Activated CD4-positive, alpha-beta T cell treated with anti-CD3 and anti-CD28 coated beads, Interleukin-2, amount 10 ng/mL, durations not matched to agents 24 days and 14 days (primary cell): ENCODE measurements around the gene TAF4. TPM values are rescaled to one million over a fixed set of nuclear protein-coding genes. Genes with fewer than 3 reads are reported as not detected.

ENCODE experiments used
- DNase-seq: peaks from one replicate; pipeline ENCODE4 v3.0.0; 2022
- H3K27ac Mint-ChIP-seq: one replicate; pipeline ENCODE4 v1.8.0; 2022; ENCODE audit warnings: mild to moderate bottlenecking, mixed read lengths
- H3K27me3 Mint-ChIP-seq: one replicate; pipeline ENCODE4 v1.8.0; 2022; ENCODE audit warnings: mixed read lengths
- H3K36me3 Mint-ChIP-seq: one replicate; pipeline ENCODE4 v1.8.0; 2022; ENCODE audit warnings: low read depth, mild to moderate bottlenecking, mixed read lengths
- H3K4me1 Mint-ChIP-seq: one replicate; pipeline ENCODE4 v1.8.0; 2021; ENCODE audit warnings: mixed read lengths
- H3K4me3 Mint-ChIP-seq: one replicate; pipeline ENCODE4 v1.8.0; 2022; ENCODE audit warnings: mild to moderate bottlenecking, moderate library complexity, mixed read lengths
- H3K9me3 Mint-ChIP-seq: one replicate; pipeline ENCODE4 v1.8.0; 2021; ENCODE audit warnings: mixed read lengths
- intact Hi-C: fragments of 100-400 bp; cut with micrococcal nuclease; formaldehyde crosslinking; loops from one replicate; pipeline ENCODE4 v1.15.1; 2023
- total RNA-seq: library from RNA; stranded (reverse); gene quantifications from 2 replicates; pipeline ENCODE4 v1.2.3, GENCODE V29; 2022

TAF4 gene
- total RNA-seq, 1 donor from 2014 or later = 25.6 TPM

GRCh38 chr20:62031462-62032092, 34.1 kb downstream of the TAF4 start:
- Mint-ChIP-seq H3K27ac (peak overlapping the region; percentile 78), H3K27me3 (no peaks in the 10 kb centered on the region), H3K36me3 (peaks cover 2% of the 10 kb centered on the region), H3K4me1 (peaks cover 27% of the 10 kb centered on the region), H3K4me3 (peak overlapping the region; percentile 34), H3K9me3 (no peaks in the 10 kb centered on the region)
- intact Hi-C loops = no loop called here
- no peak for DNase-seq

GRCh38 chr20:62030834-62031434, 34.7 kb downstream of the TAF4 start:
- DNase-seq = peak; percentile 79
- Mint-ChIP-seq H3K9me3 (no peaks in the 10 kb centered on the region), H3K27me3 (no peaks in the 10 kb centered on the region), H3K4me1 (peaks cover 31% of the 10 kb centered on the region), H3K4me3 (peak overlapping the region; percentile 34), H3K27ac (peak overlapping the region; percentile 78), H3K36me3 (peaks cover 2% of the 10 kb centered on the region)
- intact Hi-C loops = no loop called here

GRCh38 chr20:62030357-62030756, 35.3 kb downstream of the TAF4 start:
- Mint-ChIP-seq H3K27me3 (no peaks in the 10 kb centered on the region), H3K36me3 (peaks cover 2% of the 10 kb centered on the region), H3K4me1 (peaks cover 36% of the 10 kb centered on the region), H3K27ac (peak overlapping the region; percentile 78), H3K9me3 (no peaks in the 10 kb centered on the region), H3K4me3 (peak overlapping the region; percentile 34)
- intact Hi-C loops = no loop called here
- no peak for DNase-seq

- H3K27me3 Mint-ChIP-seq = no peaks in the 10 kb centered on the region
- DNase-seq = no peak
- no peaks in the 10 kb centered on the region for H3K9me3 Mint-ChIP-seq
- H3K4me1 Mint-ChIP-seq = peaks cover 36% of the 10 kb centered on the region
- no peak overlapping the region for H3K27ac Mint-ChIP-seq
- intact Hi-C loops = no loop called here
- peaks cover 2% of the 10 kb centered on the region for H3K36me3 Mint-ChIP-seq
- no peak overlapping the region for H3K4me3 Mint-ChIP-seq
Measured at GRCh38 chr20:62029949-62030348, 35.7 kb downstream of the TAF4 start.

- Mint-ChIP-seq H3K27me3 (no peaks in the 10 kb centered on the region), H3K27ac (no peak overlapping the region), H3K9me3 (no peaks in the 10 kb centered on the region), H3K4me1 (peaks cover 36% of the 10 kb centered on the region), H3K36me3 (peaks cover 2% of the 10 kb centered on the region), H3K4me3 (no peak overlapping the region)
- intact Hi-C loops = no loop called here
- DNase-seq = no peak
Measured at GRCh38 chr20:62029296-62029695, 36.4 kb downstream of the TAF4 start.

GRCh38 chr20:62028384-62028783, 37.3 kb downstream of the TAF4 start:
- no peak for DNase-seq
- Mint-ChIP-seq H3K27ac (no peak overlapping the region), H3K27me3 (no peaks in the 10 kb centered on the region), H3K4me1 (peaks cover 36% of the 10 kb centered on the region), H3K4me3 (no peak overlapping the region), H3K36me3 (peaks cover 2% of the 10 kb centered on the region), H3K9me3 (no peaks in the 10 kb centered on the region)
- intact Hi-C loops = no loop called here

- Mint-ChIP-seq H3K27me3 (no peaks in the 10 kb centered on the region), H3K27ac (no peak overlapping the region), H3K36me3 (peaks cover 2% of the 10 kb centered on the region), H3K4me3 (no peak overlapping the region), H3K4me1 (peaks cover 35% of the 10 kb centered on the region), H3K9me3 (no peaks in the 10 kb centered on the region)
- intact Hi-C loops = no loop called here
- DNase-seq = no peak
Measured at GRCh38 chr20:62027698-62028321, 37.9 kb downstream of the TAF4 start.

- no peaks in the 10 kb centered on the region for H3K9me3 Mint-ChIP-seq
- H3K36me3 Mint-ChIP-seq = peaks cover 2% of the 10 kb centered on the region
- no peaks in the 10 kb centered on the region for H3K27me3 Mint-ChIP-seq
- H3K4me1 Mint-ChIP-seq = peaks cover 29% of the 10 kb centered on the region
- no peak overlapping the region for H3K27ac Mint-ChIP-seq
- intact Hi-C loops = no loop called here
- no peak overlapping the region for H3K4me3 Mint-ChIP-seq
- no peak for DNase-seq
Measured at GRCh38 chr20:62027116-62027515, 38.6 kb downstream of the TAF4 start.

- H3K36me3 Mint-ChIP-seq = peaks cover 2% of the 10 kb centered on the region
- no peaks in the 10 kb centered on the region for H3K27me3 Mint-ChIP-seq
- H3K27ac Mint-ChIP-seq = no peak overlapping the region
- H3K4me1 Mint-ChIP-seq = peaks cover 26% of the 10 kb centered on the region
- intact Hi-C loops = no loop called here
- DNase-seq = no peak
- H3K4me3 Mint-ChIP-seq = no peak overlapping the region
- no peaks in the 10 kb centered on the region for H3K9me3 Mint-ChIP-seq
Measured at GRCh38 chr20:62026564-62026856, 39.2 kb downstream of the TAF4 start.

GRCh38 chr20:62025832-62026563, 39.7 kb downstream of the TAF4 start:
- H3K4me3 Mint-ChIP-seq = no peak overlapping the region
- intact Hi-C loops = no loop called here
- no peaks in the 10 kb centered on the region for H3K27me3 Mint-ChIP-seq
- H3K36me3 Mint-ChIP-seq = peaks cover 2% of the 10 kb centered on the region
- peaks cover 20% of the 10 kb centered on the region for H3K4me1 Mint-ChIP-seq
- no peak overlapping the region for H3K27ac Mint-ChIP-seq
- no peaks in the 10 kb centered on the region for H3K9me3 Mint-ChIP-seq
- DNase-seq = peak; percentile 64

GRCh38 chr20:62025394-62025793, 40.3 kb downstream of the TAF4 start:
- no peak for DNase-seq
- Mint-ChIP-seq H3K27ac (no peak overlapping the region), H3K4me1 (peaks cover 18% of the 10 kb centered on the region), H3K9me3 (no peaks in the 10 kb centered on the region), H3K36me3 (peaks cover 2% of the 10 kb centered on the region), H3K27me3 (no peaks in the 10 kb centered on the region), H3K4me3 (no peak overlapping the region)
- intact Hi-C loops = no loop called here

- Mint-ChIP-seq H3K27me3 (no peaks in the 10 kb centered on the region), H3K4me1 (peaks cover 18% of the 10 kb centered on the region), H3K36me3 (peaks cover 2% of the 10 kb centered on the region), H3K9me3 (no peaks in the 10 kb centered on the region), H3K4me3 (no peak overlapping the region), H3K27ac (no peak overlapping the region)
- intact Hi-C loops = no loop called here
- DNase-seq = no peak
Measured at GRCh38 chr20:62023935-62024334, 41.7 kb downstream of the TAF4 start.

- no peaks in the 10 kb centered on the region for H3K27me3 Mint-ChIP-seq
- no peak overlapping the region for H3K4me3 Mint-ChIP-seq
- H3K4me1 Mint-ChIP-seq = peaks cover 18% of the 10 kb centered on the region
- no peak for DNase-seq
- no peak overlapping the region for H3K27ac Mint-ChIP-seq
- H3K36me3 Mint-ChIP-seq = peaks cover 2% of the 10 kb centered on the region
- H3K9me3 Mint-ChIP-seq = no peaks in the 10 kb centered on the region
- intact Hi-C loops = no loop called here
Measured at GRCh38 chr20:62022575-62023139, 43.0 kb downstream of the TAF4 start.

- Mint-ChIP-seq H3K4me3 (no peak overlapping the region), H3K36me3 (peaks cover 2% of the 10 kb centered on the region), H3K9me3 (no peaks in the 10 kb centered on the region), H3K27ac (no peak overlapping the region), H3K27me3 (no peaks in the 10 kb centered on the region), H3K4me1 (peaks cover 17% of the 10 kb centered on the region)
- intact Hi-C loops = no loop called here
- no peak for DNase-seq
Measured at GRCh38 chr20:62021793-62022385, 43.8 kb downstream of the TAF4 start.
